ENCODE data around the gene APBA2.

APBA2 gene

GRCh38 chr15:29029651-29030195, 143.9 kb downstream of the APBA2 start:
- no peak overlapping the region for H3K4me3 ChIP-seq (ENCODE audit: low read depth, low read length)
- TF ChIP-seq CTCF (IDR thresholded peaks at IDR 0.05; ENCODE audit: low read depth, low read length, missing control alignments) = no peak
- DNase-seq (ENCODE audit: low read depth) = no peak

- no peak for DNase-seq (ENCODE audit: low read depth)
- no peak overlapping the region for H3K4me3 ChIP-seq (ENCODE audit: low read depth, low read length)
- no peak for TF ChIP-seq CTCF (IDR thresholded peaks at IDR 0.05; ENCODE audit: low read depth, low read length, missing control alignments)
Observed at GRCh38 chr15:29031502-29032228, 145.9 kb downstream of the APBA2 start.

GRCh38 chr15:29032229-29032625, 146.5 kb downstream of the APBA2 start:
- TF ChIP-seq CTCF (IDR thresholded peaks at IDR 0.05; ENCODE audit: low read depth, low read length, missing control alignments) = no peak
- no peak for DNase-seq (ENCODE audit: low read depth)
- H3K4me3 ChIP-seq (ENCODE audit: low read depth, low read length) = no peak overlapping the region

- TF ChIP-seq CTCF (IDR thresholded peaks at IDR 0.05; ENCODE audit: low read depth, low read length, missing control alignments) = no peak
- DNase-seq (ENCODE audit: low read depth) = no peak
- H3K4me3 ChIP-seq (ENCODE audit: low read depth, low read length) = no peak overlapping the region
Observed at GRCh38 chr15:29032751-29033150, 147.0 kb downstream of the APBA2 start.

- no peak for TF ChIP-seq CTCF (IDR thresholded peaks at IDR 0.05; ENCODE audit: low read depth, low read length, missing control alignments)
- no peak for DNase-seq (ENCODE audit: low read depth)
- H3K4me3 ChIP-seq (ENCODE audit: low read depth, low read length) = no peak overlapping the region
Observed at GRCh38 chr15:29034151-29034550, 148.4 kb downstream of the APBA2 start.

GRCh38 chr15:29034593-29035335, 149.0 kb downstream of the APBA2 start:
- DNase-seq (ENCODE audit: low read depth) = no peak
- TF ChIP-seq CTCF (IDR thresholded peaks at IDR 0.05; ENCODE audit: low read depth, low read length, missing control alignments) = no peak
- H3K4me3 ChIP-seq (ENCODE audit: low read depth, low read length) = no peak overlapping the region
